GM19351 (cell line): Measurements from ENCODE around the gene HECTD3.
"Not testable (repeated sequence)": the region's sequence is repeated elsewhere in the genome, so short reads cannot be mapped to it uniquely, and the experiment has no call there.

Source experiments
- ATAC-seq: cut with Tn5 transposase; IDR thresholded peaks from one replicate; pipeline ENCODE4 v1.9.1; 2021; ENCODE audit warnings: mild to moderate bottlenecking, moderate library complexity; ENCODE audit not compliant: unreplicated experiment

The HECTD3 gene

DNA sequence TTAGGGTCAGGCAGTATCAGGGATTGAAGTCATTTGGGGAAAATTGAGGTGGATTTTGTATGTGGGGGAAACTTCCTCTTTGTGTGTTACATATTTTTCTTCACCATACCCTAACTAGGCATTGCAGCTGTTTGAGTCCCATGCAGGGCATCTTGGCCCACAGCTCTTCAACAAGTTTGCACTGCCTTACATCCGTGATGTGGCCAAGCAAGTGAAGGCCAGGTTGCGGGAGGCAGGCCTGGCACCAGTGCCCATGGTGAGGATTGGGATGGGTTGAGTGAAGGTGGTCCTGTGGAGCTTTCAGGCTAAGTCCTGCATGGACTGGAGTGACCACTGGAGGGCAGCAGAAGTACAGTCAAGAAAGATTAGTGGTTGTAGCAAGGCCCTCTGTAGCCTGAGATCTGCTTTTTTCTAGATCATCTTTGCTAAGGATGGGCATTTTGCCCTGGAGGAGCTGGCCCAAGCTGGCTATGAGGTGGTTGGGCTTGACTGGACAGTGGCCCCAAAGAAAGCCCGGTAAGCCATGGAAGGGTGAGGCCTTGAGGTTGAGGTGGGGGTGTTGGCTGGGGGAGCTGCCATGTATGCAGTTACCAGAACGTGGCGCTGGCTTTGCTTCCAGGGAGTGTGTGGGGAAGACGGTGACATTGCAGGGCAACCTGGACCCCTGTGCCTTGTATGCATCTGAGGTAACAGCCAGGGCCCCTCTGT is 3.4 kb upstream of the HECTD3 start:
- no peak for ATAC-seq

DNA sequence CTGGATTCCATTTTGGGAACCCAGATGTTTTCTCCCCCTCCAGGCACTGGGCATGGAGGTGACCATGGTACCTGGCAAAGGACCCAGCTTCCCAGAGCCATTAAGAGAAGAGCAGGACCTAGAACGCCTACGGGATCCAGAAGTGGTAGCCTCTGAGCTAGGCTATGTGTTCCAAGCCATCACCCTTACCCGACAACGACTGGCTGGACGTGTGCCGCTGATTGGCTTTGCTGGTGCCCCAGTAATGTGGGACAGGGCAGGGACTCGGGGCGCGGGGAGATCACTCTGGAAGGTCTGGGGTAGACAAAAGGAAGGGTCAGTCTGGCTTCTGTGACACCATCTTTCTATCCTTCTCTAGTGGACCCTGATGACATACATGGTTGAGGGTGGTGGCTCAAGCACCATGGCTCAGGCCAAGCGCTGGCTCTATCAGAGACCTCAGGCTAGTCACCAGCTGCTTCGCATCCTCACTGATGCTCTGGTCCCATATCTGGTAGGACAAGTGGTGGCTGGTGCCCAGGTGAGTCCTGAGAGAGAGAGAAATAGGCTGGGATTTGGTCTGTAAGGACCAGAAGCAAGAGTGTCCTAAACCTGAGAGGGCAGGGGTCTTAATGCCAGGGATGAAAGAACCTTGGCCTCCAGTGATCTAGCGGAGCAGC is 2.6 kb upstream of the HECTD3 start:
- ATAC-seq, result no peak

DNA sequence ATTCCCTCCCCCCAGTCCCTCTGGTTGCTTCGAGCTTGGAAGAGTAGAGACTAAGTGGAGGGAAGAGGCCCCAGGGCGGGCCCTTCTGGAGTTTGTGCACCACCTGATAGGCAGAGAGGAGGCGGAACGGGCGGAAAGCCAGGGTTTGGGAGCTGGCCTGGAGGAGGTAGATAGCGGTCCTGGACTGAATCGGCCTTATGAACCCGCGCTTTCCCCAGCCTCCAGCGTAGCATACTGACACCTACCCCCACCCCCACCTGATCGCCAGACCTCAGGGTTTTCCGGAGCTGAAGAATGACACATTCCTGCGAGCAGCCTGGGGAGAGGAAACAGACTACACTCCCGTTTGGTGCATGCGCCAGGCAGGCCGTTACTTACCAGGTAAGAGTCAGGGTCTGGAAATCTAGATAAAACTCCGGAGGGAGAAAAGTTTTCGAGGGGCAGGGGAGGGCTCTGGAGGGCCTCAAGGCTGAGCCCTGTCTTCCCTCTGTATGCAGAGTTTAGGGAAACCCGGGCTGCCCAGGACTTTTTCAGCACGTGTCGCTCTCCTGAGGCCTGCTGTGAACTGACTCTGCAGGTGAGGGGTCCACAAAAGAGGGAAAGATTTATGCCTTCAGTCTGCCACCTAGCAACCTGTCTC is 1.6 kb upstream of the HECTD3 start:
- ATAC-seq, result no peak

DNA sequence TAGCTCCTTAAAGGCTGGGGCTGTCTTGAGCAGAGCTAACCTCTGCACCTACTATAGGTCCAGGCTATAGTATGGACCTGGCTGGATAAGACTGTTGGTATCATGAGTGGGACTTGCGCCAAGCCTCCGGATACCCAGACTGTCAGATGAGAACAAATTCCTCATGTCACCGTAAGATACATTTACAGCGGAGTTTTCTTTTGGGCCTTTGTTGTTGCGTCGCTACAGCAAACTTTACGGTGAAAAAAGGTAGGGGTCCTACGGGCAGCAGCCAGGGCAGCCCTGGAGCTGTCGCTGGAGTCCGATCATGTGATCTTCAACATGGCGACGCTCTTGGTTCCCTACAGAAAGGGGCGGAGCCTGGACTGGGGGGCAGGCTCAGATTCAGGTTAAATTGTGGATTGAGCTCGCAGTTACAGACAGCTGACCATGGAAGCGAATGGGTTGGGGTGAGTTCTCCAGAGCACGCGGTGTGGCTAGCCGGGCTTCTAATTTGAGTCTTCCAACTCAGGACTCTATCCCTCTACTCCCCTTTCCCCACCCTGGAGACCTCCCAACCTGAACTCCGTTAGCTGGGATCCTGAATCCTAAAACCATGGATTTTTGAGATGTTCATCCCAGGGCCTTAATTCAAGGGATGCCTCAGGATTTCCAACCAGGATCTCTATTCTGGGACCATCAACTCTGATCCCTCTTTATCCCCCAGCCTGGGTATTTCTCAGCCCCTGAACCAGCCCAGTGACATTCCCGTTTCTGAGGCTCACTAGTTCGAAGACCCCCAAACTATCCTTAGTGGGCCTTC is 914 bp upstream of the HECTD3 start, which contains the start of gene UROD:
Gene UROD, plus strand, starts transcription at position 418 of the 802 bp plus-strand sequence. Its CDS starts 12 bp downstream, at position 430.
- peak; percentile 60 for ATAC-seq

DNA sequence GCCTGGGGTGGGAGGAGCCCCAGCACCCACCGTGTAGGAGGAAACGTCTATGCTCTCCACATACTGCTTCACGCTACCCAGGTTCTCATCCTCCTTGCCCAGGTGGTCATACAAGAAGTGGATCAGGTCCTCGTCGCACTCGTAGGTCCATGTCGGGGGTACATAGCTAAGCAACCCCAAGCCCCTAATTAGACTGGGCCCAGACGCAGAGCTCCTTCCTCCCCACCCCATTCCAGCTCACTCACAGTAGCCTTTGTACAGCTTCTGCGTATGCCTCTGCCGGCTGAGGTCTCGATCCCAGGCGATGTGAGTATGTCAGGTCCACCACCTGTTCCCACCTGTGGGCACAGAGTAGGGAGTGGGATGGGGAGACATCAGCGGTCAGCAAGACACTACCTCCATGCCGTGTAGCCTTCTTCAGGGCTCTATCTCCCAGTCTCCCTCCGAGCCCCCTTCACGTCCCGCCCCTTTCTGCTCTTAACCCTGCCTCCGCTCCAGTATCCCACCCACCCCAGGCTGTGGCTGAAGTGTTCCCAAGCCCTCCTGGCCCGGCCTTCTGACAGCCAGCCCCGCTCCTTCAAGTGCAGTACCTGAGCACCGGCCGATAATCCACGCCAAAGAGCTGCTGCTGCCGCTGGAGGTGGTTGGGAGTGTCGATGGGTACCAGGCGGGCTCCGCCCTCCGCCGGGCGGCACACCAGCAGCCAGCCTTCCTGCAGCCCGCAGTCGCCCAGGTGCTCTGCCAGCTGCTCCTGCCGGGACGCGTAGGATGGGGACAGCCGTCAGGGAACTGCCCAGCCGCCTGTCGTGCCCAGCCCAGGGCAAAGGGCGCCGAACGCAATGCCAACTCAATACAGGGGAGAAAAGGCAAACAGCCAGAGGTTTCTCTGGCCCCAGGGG is 919 bp downstream of the HECTD3 start:
- ATAC-seq, result no peak

DNA sequence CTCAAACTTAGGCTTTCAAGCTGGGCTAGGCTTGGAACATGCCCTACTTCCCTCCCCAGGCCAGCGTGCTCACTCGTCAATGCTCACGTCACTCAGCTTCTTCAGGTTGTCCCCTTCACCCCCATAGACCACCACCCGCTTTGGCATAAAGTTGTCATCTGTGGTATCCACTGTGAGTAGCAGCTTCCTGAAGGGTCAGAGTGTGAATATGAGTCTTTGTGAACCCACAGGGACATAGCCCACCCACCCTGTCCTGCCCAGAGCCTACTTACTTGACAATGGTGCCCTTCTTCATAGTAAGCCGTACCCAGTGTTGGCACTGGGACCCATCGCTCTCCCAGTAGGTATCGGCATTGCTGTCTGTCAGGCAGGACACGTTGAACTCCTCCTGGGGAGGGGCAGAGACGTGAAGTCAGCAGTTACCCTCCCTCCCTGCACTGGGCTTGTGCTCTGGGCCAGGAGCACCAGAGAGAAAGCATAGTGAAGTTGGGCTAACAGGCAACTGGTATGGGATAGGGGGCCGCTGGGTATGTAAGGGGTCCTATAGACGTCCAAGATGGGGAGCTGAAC is 1.7 kb downstream of the HECTD3 start:
- ATAC-seq, result no peak

DNA sequence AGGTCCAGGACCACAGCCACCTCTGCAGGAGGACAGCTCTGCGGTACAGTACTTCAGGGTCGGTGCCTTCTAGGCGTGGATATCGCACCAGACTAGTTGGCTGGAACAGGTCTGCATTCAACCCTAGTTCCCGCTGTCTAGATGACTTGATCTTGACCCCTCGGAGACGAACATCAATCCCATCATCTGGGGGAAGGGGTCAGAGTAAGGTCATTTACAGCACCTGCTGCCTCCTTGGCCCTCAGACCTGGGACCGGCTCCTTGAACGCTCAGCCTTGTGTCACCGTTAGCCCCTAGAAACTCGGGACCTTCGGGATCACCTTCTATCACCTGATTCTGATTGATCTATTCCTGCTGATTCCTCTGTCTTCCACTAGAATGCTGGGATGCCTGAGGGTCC is 2.6 kb downstream of the HECTD3 start:
- ATAC-seq, result no peak

DNA sequence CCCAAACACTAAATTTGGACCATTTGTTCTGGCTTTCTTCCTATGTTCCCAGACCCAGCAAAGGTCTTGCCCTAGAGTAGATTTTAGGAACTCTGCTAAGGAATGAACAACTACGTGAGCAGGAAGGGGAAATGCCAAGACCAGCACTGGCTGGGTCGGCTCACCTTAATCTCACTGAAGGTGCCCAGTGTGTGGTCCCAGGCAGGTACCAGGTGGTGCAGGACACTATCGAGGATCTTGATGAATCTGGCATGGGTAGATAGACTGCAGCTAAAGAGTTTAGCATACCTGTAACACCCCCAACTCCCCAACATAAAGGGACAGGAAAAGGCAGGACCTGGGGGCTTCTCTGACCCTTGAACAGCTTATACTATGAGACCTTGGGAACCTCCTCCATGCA is 3.0 kb downstream of the HECTD3 start:
- no peak for ATAC-seq

DNA sequence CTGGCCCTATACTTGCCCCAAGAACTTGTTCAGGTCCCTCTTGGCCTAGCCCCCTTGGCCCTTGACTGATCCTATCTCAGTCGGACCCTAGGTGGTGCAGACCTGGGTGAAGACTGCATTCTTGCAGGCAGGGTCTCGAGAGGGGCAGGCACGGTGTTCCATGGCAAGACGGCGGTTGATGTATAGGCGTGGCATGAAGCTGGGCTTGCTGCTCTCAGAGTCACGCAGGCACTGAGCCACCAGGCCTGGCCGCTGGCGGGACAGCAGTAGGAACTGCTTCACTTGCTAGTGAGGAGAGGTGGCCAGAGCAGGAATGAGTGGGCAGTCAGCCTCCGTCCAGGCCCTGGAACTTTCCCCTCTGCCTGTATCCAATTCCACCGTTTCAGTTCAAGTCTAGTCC is 3.8 kb downstream of the HECTD3 start:
- ATAC-seq, result no peak

DNA sequence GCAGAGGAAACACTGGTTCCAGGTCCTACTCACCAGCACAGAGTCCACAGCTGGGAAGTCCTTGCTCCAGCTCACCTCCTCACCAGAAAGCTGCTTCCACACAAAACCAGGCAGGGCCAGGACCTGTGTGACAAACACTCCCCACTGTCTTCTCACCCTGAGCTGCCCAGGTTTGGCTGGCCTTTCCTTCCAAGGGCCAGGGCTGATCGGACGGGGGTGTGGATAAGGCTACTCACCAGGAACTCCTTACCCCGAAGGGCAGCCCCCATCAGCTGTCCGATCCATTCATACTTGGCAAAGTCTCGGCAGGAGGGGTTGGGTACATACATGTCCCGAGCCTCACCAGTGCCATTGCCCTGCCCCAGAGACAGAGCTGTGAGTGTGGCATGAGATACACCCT is 5.4 kb downstream of the HECTD3 start:
- ATAC-seq, result no peak

DNA sequence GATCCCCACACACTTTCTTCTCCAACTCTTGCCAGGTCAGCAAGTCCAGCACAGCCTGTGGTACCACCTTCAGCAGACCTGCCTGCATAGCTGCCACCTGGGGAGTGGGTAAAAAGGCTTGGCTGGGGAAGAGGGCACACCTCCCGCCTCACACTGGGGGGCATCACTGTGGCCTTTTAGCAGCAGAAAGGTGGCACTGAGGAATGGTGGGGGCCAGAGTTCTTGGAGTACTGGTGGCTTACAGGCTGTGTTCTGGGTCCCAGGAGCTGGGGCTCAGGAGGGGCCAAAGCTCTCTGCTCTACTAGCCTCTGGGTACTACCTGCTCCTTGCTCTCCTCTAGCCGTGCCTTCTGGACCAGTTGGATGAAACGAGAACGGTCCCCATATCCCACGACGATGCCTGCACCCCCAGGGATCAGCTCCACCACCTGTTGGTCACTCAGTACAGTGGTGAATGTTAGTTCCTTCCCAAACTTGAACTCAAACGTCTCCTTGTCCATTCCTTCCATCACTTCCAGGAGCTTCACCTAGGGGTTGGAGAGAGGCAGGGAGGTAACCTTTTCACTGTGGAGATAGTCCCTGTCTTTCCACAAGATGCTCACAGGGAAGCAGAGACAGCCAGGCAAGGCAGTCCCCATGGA is 6.7 kb downstream of the HECTD3 start:
- ATAC-seq, result no peak

DNA sequence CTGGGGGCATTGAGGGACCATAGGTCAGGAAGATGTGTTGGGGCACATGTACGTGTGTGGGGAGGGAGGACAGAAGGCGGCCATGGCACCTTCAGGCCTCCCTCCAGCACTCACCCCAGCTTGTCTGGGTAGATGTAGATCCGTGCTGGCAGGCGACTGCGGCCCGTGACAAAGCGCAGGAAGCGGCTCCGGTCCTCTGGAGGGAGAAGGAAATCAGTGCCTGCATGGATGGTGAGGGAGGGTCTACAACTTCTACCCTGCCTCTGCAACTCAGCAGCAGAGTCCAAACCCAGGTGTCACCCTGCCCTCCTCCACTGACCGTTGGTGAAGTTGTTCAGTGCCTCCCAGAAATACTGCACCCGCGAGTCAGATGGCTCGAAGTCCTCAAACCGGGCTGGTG is 7.4 kb downstream of the HECTD3 start:
- no peak for ATAC-seq

DNA sequence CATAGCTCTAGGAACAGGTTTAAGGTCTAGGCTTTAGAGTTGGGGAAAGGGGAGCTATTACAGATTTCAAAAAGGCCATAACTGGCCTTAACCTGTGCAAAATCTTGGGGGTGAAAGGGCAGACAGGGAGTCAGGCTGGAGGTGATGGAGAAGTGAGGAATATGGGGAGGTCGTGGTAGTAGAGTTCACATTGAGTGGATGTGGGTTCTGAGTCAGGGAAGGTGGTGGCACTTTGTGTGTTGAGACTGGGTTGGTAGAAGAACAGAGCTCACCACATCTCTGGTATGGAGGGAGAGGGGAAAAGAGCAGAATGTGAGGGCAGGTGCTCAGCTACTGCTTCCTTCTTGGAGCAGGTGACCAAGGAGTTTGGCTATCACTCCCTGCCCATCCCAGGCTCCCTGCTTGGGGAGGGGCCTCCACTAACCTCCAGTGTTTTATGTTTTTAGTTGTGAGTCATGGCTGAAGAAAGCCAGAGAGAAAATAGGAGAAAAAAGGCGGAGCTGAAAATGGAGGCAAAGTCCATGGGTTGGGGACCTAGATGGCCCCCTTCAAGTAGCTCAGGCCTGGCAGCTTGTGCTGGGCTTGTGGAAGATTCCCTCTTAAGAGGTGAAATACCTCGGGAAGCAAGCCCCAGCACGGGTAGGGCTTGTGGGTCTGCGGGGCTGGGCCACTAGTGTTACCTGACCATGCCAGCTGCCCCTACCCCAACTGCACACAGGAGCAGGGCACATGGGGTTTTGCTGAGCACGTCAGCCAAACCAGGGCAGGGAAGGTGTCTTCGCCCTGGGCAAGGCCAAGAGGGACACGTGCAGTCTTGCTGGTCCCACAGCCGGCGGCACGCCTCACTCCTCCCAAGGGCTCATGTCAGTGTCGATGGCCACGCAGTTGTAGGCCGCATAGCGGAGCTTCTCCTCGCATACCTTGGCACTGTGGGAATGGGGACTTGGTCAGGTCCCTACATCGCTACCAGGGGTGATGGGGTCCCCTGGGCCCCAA is 8.2 kb downstream of the HECTD3 start:
- ATAC-seq, result no peak

DNA sequence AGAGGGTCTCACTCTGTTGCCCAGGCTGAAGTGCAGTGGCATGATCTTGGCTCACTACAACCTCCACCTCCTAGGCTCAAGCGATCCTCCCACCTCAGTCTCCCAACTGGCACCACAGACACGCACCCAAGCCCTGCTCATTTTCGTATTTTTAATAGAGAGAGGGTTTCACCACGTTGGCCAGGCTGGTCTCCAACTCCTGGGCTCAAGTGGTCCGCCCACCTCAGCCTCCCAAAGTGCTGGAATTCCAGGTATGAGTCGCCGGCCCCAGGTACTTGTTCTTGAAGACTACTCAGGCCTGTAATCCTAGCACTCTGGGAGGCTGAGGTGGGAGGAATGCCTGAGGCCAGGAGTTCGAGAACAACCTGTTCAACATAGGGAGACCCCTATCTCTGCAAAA is 9.5 kb downstream of the HECTD3 start:
- ATAC-seq, result not testable (repeated sequence)

DNA sequence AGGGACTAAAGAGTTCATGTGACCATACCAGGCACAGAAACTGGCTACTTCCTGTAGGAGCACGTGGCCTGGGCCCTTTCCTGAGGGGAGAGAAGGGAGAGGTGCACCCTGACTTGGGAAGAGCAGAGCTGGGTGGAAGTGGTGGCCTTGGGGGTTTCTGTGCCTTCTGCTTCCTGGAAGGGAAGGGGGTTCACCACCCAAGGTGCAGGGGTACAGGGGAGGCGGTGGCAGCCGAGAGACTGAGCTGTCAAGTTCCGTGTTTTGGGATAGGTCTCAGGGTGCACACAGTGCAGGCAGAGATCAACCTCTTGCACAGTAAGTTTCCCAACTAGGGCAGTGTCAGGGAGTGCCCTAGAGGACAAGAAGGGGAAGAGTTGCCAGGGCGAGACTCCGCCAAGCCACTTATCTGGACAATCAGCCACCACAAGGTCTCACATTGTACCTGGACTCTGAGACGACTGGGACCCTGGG is 10.1 kb downstream of the HECTD3 start:
- no peak for ATAC-seq

DNA sequence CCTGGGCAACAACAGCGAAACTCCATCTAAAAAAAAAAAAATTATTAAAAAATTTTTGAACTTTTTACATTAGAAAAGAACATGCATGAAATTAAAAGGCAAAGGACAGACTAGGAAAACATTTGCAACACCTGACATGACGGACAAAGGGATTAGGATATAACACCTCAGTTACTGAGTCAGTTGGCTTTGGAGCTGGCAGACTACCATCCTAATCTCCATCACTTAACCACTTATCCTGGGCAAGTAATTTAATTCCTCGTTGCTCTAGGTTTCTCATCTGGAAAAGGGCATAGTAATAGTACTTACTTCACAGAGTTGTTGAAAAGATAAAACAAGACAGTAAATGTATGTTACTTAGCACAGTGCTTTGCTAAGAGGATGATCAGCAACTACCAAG is 11.9 kb downstream of the HECTD3 start:
- no peak for ATAC-seq

DNA sequence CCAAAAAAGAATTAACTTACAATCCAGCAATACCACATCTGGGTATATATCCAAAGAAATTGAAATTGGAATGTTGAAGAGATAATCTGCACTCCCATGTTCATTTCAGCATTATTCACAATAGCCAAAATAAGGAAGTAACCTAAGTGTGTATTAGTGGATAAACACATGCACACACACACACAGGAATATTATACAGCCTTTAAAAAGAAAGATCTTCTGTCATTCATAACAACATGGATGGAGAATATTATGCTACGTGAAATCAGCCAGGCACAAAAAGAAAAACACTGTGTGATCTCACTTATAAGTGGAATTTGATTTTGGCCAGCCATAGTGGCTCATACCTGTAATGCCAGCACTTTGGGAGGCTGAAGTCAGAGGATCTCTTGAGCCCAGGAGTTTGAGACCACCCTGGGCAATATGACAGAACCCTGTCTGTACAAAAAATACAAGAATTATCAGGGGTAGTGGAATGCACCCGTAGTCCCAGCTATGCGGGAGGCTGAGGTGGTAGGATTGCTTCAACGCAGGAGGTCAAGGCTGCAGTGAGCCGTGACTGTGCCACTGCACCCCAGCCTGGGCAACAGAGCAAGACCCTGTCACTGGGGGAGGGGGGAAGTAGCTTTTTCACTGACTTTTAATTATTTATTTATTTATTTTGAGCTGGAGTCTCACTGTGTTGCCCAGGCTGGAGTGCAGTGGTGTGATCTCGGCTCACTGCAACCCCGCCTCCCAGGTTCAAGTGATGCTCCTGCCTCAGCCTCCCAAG is 15.5 kb downstream of the HECTD3 start:
- no peak for ATAC-seq
